GM18951 (cell line): ENCODE measurements around the gene TUFT1.

Experiments
- POLR2A ChIP-seq: IDR thresholded peaks from 4 replicates; pipeline ENCODE4 v1.6.1; 2011; ENCODE audit warnings: mild to moderate bottlenecking; ENCODE audit not compliant: insufficient read length, insufficient read depth; ENCODE audit errors: extremely low read depth
- in situ Hi-C: fragments of 300-500 bp; cut with MboI; formaldehyde crosslinking; loops from one replicate; pipeline ENCODE4 v1.12.0; 2022; ENCODE audit warnings: low sequenced_read_pairs, mixed read lengths, inconsistent platforms; ENCODE audit not compliant: unreplicated experiment

The TUFT1 gene

DNA sequence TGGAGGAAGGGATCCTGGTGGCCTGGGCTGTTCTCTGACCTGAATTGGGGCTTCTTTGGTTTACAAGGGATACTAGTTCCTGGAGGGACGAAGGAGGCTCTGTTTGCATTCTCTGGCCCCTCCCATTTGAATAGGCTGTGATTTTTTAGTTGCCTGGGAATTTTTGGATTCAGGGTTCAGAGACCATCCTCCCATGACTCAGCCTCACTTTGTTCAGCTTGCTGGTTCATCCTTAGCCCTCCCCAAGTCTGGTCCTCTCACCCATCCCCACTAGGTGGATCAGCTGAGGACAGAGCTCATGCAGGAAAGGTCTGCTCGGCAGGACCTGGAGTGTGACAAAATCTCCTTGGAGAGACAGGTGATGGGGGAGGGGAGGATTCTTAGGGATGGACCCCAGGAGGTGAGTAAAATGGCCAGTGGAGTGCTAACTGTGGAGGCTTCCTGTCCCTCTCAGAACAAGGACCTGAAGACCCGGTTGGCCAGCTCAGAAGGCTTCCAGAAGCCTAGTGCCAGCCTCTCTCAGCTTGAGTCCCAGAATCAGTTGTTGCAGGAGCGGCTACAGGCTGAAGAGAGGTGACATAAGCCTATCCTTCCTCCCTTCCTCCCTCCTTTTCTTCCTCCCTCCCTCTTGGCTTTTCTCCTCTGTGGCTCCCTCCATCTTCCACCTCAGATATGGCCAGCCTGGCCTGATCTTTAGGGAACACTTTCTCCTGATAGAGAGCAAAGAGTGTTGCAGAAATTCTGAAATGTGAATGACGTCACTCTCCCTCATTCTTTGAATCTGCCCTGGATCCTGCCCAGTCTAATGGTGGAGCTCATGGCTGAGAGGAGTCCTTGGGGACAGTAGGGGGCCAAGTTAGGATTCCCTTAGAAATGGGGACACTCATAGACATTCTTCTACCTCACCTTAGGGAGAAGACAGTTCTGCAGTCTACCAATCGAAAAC is 4.5 kb upstream of the TUFT1 start:
- TF ChIP-seq POLR2A, result no peak
- in situ Hi-C loops, result no loop called here

DNA sequence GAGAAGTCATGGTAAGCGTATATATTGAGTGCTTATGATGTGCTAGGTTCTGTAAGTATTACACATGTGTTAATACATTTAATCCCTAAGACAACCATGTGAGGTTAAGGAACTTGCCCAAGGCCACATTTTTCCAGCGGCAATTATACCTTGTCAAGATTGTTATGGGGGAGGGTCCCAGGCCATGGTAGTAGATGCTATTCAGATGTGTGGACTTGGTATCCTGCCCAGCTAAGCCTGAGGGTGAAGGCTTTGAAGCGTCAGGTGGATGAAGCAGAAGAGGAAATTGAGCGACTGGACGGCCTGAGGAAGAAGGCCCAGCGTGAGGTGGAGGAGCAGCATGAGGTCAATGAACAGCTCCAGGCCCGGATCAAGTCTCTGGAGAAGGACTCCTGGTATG is 3.6 kb upstream of the TUFT1 start:
- no peak for TF ChIP-seq POLR2A
- in situ Hi-C loops, result no loop called here

DNA sequence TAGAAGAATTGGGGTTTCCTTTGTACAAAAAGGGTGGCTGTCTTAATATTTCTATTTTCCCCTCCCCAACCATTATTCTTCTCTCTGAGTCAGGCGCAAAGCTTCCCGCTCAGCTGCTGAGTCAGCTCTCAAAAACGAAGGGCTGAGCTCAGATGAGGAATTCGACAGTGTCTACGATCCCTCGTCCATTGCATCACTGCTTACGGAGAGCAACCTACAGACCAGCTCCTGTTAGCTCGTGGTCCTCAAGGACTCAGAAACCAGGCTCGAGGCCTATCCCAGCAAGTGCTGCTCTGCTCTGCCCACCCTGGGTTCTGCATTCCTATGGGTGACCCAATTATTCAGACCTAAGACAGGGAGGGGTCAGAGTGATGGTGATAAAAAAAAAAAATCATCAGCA is 3.0 kb upstream of the TUFT1 start:
- in situ Hi-C loops, result no loop called here
- TF ChIP-seq POLR2A, result no peak

DNA sequence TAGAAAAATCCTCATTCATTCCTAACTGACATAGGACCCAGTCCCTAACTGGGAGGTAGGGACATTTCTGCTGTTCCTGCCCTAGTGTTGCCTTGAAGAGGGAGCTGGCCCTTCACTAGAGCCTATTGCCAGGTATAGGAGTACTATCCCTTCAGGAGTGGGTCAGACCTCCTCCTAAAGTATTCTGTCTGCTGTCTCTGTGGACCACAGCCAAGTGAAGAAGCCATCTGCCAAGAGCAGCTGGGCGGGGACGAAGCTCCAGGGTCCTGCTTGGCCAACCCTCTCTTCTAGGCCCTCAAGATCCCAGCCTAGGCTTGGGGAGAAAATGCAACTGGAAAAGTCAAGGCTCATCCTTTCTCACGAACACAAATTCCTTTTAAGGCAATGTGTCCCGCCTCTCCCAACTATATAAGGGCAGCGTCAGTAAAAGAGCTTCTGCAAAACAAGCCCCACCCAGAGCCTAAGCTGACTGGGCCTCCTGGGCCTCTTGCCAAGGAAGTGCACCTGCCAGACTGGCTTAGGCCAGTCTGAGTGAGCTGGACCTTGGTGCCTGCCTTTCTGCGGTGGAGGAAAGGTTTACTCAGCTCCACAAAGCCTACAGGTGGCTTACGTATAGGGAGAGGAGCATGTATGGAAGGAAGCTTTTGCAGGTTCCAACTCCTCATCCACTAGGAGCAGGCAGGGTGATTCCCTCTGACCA is 638 bp upstream of the TUFT1 start:
- in situ Hi-C loops, result no loop called here
- TF ChIP-seq POLR2A, result no peak

DNA sequence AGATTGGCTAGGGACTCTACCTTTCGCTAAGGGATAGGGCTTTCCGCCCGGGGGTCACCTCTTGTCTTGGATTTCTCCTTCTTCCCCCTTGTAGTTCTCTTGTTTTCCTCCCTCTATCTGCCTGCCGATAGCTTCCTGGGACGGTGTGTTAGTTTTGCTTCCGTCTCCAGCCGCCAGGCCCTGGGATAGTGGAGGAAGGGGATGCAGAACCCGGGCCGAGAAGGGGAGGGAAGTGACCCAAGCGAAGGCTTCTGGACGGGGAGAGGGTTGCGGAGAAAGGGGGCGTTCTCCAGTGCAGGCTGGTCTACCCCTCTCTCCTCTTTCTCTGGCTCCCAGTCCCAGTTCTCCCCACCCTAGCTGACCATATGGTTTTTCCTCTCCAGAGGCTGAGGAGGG is 871 bp downstream of the TUFT1 start:
- no peak for TF ChIP-seq POLR2A
- in situ Hi-C loops, result no loop called here

DNA sequence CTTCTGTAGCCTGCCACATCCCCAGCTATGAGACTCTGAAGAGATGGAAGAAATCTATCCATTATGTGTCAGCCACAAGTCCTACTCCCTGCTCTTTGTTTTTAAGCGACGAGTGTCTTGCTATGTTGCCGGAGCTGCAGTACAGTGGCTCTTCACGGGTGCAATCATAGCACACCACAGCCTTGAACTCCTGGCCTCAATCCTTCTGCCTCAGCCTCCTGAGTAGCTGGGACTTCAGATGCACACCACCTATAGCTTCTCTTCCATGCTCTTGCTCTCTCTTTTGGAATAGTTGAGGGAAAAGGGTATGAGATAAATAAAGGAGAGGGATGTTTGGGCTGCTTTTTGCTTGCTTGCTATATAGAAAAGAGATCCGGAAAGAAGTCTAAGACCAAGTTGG is 1.6 kb downstream of the TUFT1 start:
- in situ Hi-C loops, result no loop called here
- TF ChIP-seq POLR2A, result no peak

DNA sequence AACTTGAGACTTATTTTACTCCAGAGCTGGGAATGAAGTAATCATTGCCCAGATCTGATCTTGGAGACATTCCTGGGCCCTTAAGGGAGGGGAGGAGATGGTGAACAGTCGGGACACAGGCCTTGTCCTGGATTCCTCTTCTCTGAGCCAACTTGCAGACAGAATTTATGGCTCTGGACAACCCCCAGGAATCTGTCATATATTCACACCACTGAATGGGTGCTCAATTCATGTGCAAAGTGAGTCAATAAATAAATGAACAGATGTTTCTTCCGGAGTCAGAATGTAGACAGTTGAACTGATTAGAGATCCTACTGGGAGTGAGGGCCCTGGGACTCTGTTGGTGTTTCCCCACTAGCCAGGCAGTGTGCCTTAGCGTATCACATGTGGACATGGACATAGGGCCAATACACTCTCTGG is 2.6 kb downstream of the TUFT1 start:
- TF ChIP-seq POLR2A, result no peak

DNA sequence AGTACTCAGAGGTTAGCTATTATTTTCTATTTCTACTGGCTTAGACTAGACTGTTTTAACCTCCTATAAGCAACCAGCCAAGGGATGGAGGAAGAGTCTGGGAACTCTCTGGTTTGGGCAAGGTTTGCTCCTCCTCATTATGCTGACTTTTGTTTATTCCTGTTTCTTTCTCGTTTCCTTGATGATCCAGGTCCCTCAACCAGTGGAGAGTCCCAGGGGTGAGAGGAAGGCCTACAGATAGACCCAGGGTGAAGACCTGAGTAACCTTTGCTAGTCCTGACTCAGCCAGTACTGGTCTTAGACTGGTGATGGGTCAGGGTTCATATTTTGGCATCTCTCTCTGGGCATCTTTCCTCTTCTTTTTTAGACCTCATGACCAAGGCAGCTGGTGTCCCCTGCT is 5.4 kb downstream of the TUFT1 start:
- no peak for TF ChIP-seq POLR2A
- in situ Hi-C loops, result no loop called here

More for the DNA sequence above, 2.6 kb downstream of the TUFT1 start:
- in situ Hi-C loops, result no loop called here

DNA sequence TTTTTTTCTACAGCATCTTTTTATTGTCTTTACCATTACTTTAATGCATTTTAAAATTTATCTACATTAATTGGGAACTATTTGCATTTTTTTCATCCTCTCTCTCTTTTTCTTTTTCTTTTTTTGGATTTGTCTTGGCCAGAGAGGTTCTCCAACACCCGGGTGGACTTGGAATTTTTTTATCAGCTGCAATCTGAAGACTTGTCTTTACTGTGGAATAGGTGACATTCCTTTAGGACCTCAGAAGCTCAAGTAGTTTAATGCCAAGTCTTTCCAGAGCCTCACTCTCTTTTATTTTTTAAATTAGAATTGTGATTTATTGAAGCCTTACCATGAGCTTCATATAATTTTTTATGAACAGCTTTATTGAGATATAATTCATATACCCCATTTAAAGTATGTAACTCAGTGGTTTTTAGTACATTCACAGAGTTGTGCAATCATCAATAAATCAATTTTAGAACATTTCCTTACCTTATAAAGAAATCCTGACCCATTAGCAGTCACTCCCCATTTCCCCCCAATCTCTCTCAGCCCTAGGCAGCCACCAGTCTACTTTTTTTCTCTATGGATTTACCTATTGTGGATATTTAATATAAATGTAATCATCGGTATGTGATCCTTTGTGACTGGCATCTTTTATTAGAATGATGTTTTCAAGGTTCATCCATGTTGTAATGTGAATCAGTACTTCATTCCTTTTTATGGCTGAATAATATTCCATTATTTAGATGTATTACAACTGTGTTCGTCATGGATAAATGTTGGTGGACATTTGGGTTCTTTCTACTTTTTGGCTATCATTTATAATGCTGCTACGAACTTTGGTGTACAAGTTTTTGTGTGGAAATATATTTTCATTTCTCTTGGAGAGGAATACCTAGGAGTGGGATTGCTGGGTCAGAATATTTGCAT is 6.2 kb downstream of the TUFT1 start:
- in situ Hi-C loops, result no loop called here
- TF ChIP-seq POLR2A, result no peak

DNA sequence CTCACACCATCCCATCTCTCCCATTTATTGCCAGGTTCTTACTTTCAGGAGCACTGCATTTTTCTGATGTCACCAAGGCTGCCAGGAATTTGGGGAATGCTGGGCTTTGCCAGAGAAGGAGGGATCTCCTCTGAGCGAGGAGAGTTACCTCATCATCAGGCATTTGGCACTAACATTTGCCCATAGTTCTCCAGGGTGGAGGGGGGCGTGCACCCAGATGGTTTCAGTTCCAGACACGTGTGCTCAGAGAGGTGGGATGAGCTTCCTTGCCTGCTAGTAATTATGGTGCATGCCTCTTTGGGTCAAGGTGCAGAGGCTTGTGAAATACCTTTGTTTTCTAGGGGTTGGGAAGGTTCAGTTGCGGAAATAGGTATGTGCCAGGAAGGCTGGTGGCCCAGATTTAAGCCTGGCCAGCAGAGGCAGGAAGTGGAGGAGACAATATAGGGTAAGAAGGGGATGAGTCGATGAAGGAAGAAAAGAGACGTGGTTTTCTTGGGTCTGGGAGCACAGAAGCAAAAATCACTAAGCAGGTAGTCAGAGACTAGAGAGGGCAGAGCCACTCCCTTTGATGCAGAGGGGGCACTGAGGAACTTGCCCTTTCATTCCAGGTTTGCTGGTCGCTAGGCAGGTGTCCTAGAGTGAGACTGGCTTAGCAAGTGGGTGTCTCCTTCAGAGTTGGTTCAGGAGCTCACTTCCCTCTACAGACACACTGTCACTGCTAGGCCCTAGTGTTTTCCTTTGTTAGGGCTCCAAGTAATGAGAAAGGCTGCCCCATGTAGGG is 7.2 kb downstream of the TUFT1 start:
- in situ Hi-C loops, result no loop called here
- no peak for TF ChIP-seq POLR2A

DNA sequence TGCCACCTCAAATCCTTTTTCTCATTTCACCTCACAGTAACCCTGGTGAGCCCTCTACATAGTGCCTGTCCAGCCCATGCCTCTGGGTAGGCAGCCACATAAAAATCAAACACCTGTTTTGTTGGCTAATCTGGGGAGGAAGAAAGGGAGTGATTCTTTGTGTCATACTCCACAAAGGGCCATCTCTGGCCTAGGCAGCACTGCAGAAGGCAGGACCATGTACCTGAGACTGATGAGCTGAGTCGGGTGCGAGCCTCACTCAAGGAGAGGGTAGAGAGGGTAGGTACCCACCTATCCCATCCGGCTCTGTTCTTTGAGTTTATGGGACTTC is 7.8 kb downstream of the TUFT1 start:
- in situ Hi-C loops, result no loop called here

DNA sequence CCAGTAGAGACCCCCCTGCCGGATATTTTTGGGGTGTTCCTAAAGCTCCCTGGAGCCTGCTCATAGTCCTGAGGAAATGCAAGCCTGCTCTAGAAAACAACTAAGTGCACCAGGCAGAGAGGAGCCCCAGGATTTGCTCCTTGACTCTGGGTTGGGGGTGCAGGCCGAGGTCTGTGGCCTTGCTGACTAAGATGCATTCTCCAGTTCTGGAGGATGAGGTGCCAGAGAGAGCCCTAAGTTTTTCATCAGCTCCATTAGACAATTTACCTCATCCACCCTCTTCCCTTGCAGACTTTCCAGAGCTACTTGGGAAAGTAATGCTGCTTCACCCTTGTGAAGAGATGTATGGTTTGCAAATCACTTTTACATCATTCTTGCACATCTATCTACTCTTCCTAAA is 9.1 kb downstream of the TUFT1 start:
- TF ChIP-seq POLR2A, result no peak
- in situ Hi-C loops, result no loop called here

More for the DNA sequence above, 7.8 kb downstream of the TUFT1 start:
- no peak for TF ChIP-seq POLR2A
